GM19351 (cell line): ENCODE data around the gene RAB9A.

Source experiments
- ATAC-seq: cut with Tn5 transposase; IDR thresholded peaks from one replicate; pipeline ENCODE4 v1.9.1; 2021; ENCODE audit warnings: mild to moderate bottlenecking, moderate library complexity; ENCODE audit not compliant: unreplicated experiment

RAB9A gene

GRCh38 chrX:13742397-13743176 is 53.7 kb downstream of the RAB9A start:
- peak; percentile 88 for ATAC-seq

- ATAC-seq = no peak
Measured at GRCh38 chrX:13747836-13748235, 58.9 kb downstream of the RAB9A start.

GRCh38 chrX:13748486-13748885 is 59.6 kb downstream of the RAB9A start:
- ATAC-seq = no peak

- ATAC-seq = peak; percentile 48
Measured at GRCh38 chrX:13750204-13750603, 61.3 kb downstream of the RAB9A start.

DNA sequence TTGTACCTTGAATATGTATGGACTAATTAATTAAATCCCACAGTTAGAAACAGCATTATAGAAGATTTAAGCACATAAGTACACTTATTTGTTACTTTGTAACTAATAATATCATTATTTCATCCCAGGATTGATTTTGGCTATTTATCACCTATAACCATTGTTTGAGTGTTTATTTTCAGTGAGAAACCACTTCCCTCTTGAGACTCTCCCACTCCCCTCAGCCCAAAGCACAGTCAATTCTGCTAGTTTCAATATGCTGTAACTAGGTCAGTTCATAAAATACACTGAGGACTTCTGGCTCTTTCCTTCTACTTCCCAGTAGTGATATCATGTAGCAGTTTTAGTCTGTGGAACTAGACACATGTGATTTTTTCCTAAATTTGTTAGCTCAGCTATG is 61.9 kb downstream of the RAB9A start:
- ATAC-seq = peak; percentile 52

DNA sequence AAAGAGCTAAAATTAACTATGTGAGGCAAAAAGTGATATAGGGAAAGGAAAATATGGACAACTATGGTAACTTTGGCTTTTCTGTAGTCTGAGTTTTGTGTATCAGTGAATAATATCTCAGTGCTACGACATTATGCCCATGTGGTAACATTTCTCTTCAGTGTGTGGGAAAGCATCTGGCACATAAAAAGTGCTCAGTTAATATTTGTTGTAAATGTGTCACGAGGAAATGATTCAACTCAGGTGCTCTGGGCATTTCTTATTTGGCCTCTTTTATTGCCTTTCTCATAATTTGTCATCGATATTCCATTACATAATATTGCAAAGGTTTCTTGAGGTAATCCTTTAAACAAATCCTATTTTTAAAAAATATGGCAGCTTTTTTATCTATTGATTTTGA is 63.2 kb downstream of the RAB9A start:
- ATAC-seq = no peak

GRCh38 chrX:13752646-13753045 is 63.7 kb downstream of the RAB9A start:
- ATAC-seq = peak; percentile 71

DNA sequence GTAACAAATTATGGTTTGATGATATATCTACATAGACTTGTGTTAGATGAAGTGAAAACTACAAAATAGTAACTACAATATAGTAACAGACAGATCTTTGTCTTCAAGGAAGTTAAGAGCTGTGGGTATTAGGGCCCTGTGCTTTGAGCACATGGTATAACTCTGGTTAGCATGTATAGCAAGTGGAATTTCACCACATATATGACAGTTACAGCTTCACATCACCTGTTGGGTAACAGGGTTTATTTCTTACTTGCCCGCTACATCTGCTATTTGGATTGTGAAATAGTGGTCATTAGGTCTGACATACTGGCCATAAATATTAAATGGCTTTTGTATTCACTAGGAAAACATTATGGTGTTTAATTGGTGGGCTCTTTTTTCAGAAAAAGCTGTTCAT is 65.8 kb downstream of the RAB9A start:
- no peak for ATAC-seq

GRCh38 chrX:13755254-13755653 is 66.3 kb downstream of the RAB9A start:
- ATAC-seq = no peak

DNA sequence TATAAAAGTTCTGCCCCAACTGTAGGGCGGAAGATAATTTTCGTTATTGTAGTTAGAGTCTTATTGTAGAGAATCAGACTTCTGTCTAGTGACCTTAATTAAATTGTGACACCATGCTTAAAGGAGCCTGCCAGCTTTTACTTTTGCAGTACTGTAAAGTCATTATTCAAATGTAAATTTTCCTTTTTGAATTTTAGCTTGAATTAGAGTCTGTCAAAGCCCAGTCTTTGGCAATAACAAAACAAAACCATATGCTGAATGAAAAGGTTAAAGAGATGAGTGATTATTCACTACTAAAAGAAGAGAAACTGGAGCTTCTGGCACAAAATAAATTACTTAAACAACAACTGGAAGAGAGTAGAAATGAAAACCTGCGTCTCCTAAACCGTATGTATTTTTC is 67.5 kb downstream of the RAB9A start:
- no peak for ATAC-seq

DNA sequence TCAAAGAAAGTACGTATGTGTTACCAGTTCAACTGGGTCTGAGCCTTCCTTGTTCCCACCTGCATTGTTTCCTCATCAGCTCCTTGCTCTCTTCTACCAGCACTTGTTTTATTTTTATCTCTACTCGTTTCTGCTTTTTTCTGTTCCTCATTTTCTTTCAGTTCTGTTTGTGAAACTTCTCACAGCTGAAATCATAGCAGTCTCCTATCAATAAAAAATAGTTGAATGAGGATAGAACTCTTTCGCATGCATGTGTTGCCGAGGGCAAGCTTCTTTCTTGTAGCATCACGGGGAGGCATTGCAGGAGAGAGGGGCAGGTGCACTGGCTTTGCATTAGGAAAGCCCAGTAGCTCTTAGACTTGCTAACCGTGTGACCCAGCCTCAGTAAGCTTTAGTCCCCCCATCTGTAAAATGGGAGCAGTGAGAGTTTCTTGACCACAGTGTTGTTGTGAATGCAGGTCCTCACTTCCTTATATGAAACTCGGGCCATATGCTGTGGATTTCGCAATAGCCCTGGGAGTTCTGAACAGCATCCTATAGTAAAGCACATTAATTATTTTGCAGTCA is 70.3 kb downstream of the RAB9A start:
- peak; percentile 74 for ATAC-seq
